ENCODE measurements around the gene EFNA5.

EFNA5 gene

DNA sequence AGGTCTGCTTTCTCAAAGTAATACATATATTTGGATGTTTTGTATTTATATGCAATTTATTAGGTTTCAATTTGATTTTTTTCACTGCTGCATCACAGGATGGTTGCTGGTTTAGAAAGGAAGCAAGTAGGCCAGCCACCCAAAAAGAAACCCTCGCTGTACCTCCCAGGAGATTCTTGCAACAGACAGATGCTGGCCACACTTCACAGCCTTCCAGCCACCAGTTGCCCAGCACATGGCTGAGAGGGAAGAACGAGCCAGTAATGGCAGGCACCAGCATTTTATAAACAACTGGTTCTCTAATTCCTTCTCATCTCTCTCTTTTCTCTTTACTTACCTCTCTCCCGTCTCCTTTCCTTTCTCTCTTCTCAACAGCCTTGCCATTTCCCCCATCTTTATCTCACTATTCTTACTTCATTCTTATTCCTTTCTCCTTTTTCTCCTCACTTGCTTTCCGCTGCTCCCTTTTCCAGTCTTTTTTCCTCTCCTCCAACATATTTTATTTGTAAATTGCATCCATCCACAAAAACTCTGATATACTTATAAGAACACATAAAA is 38.9 kb downstream of the EFNA5 start:
- no peak for DNase-seq (ENCODE audit: extremely low read depth, low read depth)
- TF ChIP-seq CTCF (IDR thresholded peaks at IDR 0.05; ENCODE audit: low read depth, low read length) = no peak

DNA sequence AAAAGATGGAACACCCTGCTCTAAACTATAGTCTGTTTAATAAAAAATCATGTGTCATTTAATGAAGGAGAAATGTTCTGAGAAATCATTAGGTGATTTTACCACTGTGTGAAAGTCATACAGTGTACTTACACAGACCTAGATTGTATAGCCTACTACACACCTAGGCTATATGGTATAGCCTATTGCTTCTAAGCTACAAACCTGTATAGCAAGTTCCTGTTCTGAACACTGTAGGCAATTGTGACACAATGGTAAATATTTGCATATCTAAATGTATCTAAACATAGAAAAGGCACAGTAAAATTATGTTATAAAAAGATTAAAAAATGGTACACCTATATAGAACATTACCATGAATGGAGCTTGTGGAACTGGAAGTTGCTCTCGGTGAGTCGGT is 40.6 kb downstream of the EFNA5 start:
- no peak for DNase-seq (ENCODE audit: extremely low read depth, low read depth)
- no peak for TF ChIP-seq CTCF (IDR thresholded peaks at IDR 0.05; ENCODE audit: low read depth, low read length)

DNA sequence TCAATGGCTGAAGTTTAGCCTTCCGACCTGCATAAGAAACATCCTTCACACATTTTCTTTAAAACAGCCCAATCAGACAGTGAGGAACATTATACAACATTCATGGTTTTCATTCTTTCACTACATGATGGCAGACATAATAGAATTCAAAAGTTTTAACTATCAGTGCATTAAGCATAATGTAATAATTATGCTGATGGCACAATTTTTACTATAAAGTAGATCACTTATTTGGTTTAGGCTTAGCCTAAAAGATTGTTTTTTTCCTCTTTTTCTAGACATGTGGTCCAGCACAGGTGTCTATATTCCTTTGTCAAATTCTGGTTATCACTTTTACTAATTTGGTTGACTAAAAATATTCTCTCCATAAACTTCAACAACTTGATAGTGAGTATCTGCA is 46.5 kb downstream of the EFNA5 start:
- DNase-seq (ENCODE audit: extremely low read depth, low read depth) = no peak
- no peak for TF ChIP-seq CTCF (IDR thresholded peaks at IDR 0.05; ENCODE audit: low read depth, low read length)

DNA sequence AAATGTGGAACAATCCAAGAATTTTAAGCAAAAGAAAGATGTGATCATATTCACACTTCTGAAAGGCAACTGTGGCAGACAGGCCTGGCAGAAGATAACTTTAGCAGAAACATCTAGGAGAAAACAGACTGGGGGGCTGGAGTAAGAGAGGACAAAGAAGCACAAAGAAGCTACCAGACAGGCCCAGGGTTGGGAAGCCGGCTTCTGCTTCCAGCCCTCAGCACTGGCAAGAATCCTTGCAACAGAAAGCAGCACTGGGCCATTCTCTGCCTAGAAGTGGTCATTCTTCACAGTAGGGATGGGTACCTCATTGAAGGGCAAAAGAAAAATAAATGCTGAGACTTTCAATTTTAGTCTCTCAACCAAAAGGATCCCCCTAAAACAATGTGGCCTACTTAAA is 49.6 kb downstream of the EFNA5 start:
- no peak for TF ChIP-seq CTCF (IDR thresholded peaks at IDR 0.05; ENCODE audit: low read depth, low read length)

GRCh38 chr5:107619781-107620180 is 51.0 kb downstream of the EFNA5 start:
- no peak for TF ChIP-seq CTCF (IDR thresholded peaks at IDR 0.05; ENCODE audit: low read depth, low read length)
- no peak for DNase-seq (ENCODE audit: extremely low read depth, low read depth)

More for the DNA sequence above, 49.6 kb downstream of the EFNA5 start:
- DNase-seq (ENCODE audit: extremely low read depth, low read depth) = no peak

DNA sequence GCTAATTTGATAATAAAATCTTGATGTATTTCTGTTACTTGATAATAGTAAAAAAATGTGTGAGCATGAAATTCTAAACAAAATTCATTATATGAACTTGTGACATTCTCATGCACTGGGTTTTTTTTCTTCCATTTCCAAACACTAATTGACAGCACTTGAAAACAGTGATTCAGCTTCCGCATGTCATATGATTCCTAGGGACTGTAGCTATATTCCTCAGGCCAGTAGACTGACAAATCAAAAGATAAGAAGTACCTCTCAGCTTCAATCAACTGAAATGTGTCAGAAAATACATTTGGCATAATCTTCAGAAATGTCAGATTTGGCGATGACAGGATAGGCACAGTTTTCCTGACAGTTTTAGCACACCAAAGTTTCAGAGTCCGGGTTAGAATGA is 52.5 kb downstream of the EFNA5 start:
- no peak for DNase-seq (ENCODE audit: extremely low read depth, low read depth)
- no peak for TF ChIP-seq CTCF (IDR thresholded peaks at IDR 0.05; ENCODE audit: low read depth, low read length)

GRCh38 chr5:107617052-107617451 is 53.7 kb downstream of the EFNA5 start:
- DNase-seq (ENCODE audit: extremely low read depth, low read depth) = no peak
- TF ChIP-seq CTCF (IDR thresholded peaks at IDR 0.05; ENCODE audit: low read depth, low read length) = no peak

Data from AG09319 (cell line).